Memory B cell (primary cell): ENCODE results near the gene F11R.
"Not testable (repeated sequence)": the region's sequence is repeated elsewhere in the genome, so short reads cannot be mapped to it uniquely, and the experiment has no call there.

Experiments
- ATAC-seq: fragments of 150-1000 bp; cut with Tn5 transposase; 2 replicates; pipeline ENCODE4 v1.10.0; 2021; ENCODE audit warnings: low read depth, mild to moderate bottlenecking, moderate library complexity
- DNase-seq, 2 donors: peaks; one replicate each; pipeline ENCODE4 v3.0.0; 2022; ENCODE audit warnings: low spot score in 2 of 2
- H3K27ac Mint-ChIP-seq: one replicate; pipeline ENCODE4 v1.8.0; 2022; ENCODE audit warnings: mild to moderate bottlenecking, moderate library complexity, mixed read lengths
- H3K27me3 Mint-ChIP-seq: one replicate; pipeline ENCODE4 v1.8.0; 2022; ENCODE audit warnings: mixed read lengths
- H3K36me3 Mint-ChIP-seq: one replicate; pipeline ENCODE4 v1.8.0; 2022; ENCODE audit warnings: mild to moderate bottlenecking, mixed read lengths
- H3K4me1 Mint-ChIP-seq: one replicate; pipeline ENCODE4 v1.8.0; 2022; ENCODE audit warnings: mixed read lengths
- H3K4me3 Mint-ChIP-seq: one replicate; pipeline ENCODE4 v1.8.0; 2022; ENCODE audit warnings: mild to moderate bottlenecking, moderate library complexity, mixed read lengths
- H3K9me3 Mint-ChIP-seq: one replicate; pipeline ENCODE4 v1.8.0; 2022; ENCODE audit warnings: mixed read lengths

The F11R gene

GRCh38 chr1:160992036-160992435, 28.9 kb downstream of the F11R start:
- not testable (repeated sequence) for H3K27me3 Mint-ChIP-seq, H3K4me3 Mint-ChIP-seq, DNase-seq, H3K9me3 Mint-ChIP-seq, H3K36me3 Mint-ChIP-seq, ATAC-seq, H3K4me1 Mint-ChIP-seq, H3K27ac Mint-ChIP-seq

GRCh38 chr1:160987359-160988050, 33.4 kb downstream of the F11R start:
- DNase-seq = no peak
- Mint-ChIP-seq H3K9me3 (no peaks in the 10 kb centered on the region), H3K4me3 (no peak overlapping the region), H3K27ac (no peak overlapping the region), H3K4me1 (peaks cover 3% of the 10 kb centered on the region), H3K27me3 (peaks cover 2% of the 10 kb centered on the region), H3K36me3 (no peaks in the 10 kb centered on the region)
- ATAC-seq = no peak

DNA sequence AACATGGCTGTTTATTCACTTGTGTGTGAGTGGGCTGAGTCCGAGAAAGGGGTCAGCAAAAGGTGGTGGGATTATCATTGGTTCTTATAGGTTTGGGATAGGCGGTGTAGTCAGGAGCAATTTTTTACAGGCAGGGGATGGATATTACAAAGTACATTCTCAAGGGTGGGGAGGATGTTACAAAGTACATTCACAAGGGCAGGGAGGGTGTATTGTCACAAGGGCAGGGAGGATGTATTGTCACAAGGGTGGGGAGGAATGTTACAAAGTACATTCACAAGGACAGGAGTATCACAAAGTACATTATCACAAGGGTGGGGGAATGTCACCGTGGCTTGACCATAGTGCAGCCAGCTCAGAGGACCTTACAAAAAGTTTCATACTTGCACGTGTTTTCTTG, 35.2 kb downstream of the F11R start:
- H3K27ac Mint-ChIP-seq = no peak overlapping the region
- H3K27me3 Mint-ChIP-seq = peaks cover 10% of the 10 kb centered on the region
- DNase-seq = no peak
- peaks cover 1% of the 10 kb centered on the region for H3K36me3 Mint-ChIP-seq
- ATAC-seq = no peak
- H3K9me3 Mint-ChIP-seq = no peaks in the 10 kb centered on the region
- peaks cover 11% of the 10 kb centered on the region for H3K4me1 Mint-ChIP-seq
- no peak overlapping the region for H3K4me3 Mint-ChIP-seq

DNA sequence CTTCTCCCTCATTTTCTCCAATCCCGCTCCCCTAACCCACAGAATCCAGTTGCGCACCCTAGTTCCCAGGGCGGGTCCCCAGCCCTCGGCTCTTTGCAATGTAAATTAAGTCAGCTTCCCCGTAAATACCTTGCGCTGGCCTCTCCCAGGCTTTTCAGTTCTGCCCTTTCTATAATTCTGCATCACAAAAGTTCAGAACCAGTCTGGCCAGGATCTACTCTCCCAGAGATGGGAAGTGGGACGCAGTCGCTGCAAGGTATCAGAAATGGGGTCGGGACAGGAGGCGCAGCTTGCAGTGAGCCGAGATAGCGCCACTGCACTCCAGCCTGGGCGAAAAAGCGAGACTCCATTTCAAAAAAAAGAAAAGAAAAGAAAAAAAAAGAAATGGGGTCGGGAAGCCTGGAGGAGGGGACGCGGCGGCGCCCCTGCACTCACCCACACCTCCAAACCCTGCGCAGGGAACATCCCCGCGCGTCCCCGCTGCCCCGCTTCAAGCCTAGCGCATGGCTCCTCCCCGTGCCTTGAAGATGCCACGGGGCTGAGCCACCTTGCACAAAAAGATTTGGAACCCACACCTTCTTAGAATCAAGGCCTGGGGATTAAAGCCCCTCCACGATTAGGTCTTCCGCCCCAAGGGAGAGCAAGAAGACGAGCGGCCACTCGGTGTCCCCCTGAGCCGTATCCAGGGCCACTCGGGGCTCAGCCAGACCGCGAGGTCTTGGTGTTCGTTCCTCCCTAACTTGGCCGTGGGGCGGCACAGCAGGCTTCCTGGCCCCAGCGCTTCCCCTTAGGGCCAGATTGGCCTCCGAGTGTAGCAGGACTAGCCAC, 39.2 kb downstream of the F11R start:
- ATAC-seq (peak; percentile 58), DNase-seq (peak in 1 of 2 donors; percentile 11)
- H3K9me3 Mint-ChIP-seq = no peaks in the 10 kb centered on the region
- peaks cover 11% of the 10 kb centered on the region for H3K27me3 Mint-ChIP-seq
- no peak overlapping the region for H3K27ac Mint-ChIP-seq
- peaks cover 1% of the 10 kb centered on the region for H3K36me3 Mint-ChIP-seq
- H3K4me1 Mint-ChIP-seq = peaks cover 8% of the 10 kb centered on the region
- peak overlapping the region; percentile 71 for H3K4me3 Mint-ChIP-seq

GRCh38 chr1:160979286-160979685, 41.7 kb downstream of the F11R start:
- H3K27me3 Mint-ChIP-seq = peaks cover 14% of the 10 kb centered on the region

DNA sequence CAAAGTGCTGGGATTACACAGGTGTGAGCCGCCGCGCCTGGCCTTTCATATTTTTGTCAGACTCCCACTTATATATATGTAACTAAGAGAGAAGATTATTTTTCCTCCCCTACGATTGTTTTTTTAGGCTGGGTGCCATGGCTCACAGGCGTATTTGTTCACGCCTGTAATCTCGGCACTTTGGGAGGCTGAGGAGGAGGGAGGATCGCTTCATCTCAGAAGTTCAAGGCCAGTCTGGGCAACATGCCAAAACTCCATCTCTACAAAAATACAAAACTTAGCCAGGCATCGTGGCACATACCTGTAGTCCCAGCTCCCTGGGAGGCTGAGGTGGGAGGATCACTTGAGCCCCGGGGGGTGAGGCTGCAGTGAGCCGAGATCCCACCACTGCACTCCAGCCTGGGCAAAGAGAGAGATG, 42.4 kb downstream of the F11R start:
- ATAC-seq (no peak), DNase-seq (no peak)
- peaks cover 8% of the 10 kb centered on the region for H3K4me1 Mint-ChIP-seq
- peaks cover 16% of the 10 kb centered on the region for H3K27me3 Mint-ChIP-seq
- peaks cover 1% of the 10 kb centered on the region for H3K36me3 Mint-ChIP-seq
- H3K27ac Mint-ChIP-seq = no peak overlapping the region
- H3K9me3 Mint-ChIP-seq = no peaks in the 10 kb centered on the region
- H3K4me3 Mint-ChIP-seq = no peak overlapping the region

More at GRCh38 chr1:160979286-160979685, 41.7 kb downstream of the F11R start:
- DNase-seq = no peak
- H3K4me3 Mint-ChIP-seq = no peak overlapping the region
- peaks cover 1% of the 10 kb centered on the region for H3K36me3 Mint-ChIP-seq
- ATAC-seq = no peak
- no peak overlapping the region for H3K27ac Mint-ChIP-seq
- peaks cover 8% of the 10 kb centered on the region for H3K4me1 Mint-ChIP-seq
- H3K9me3 Mint-ChIP-seq = no peaks in the 10 kb centered on the region

DNA sequence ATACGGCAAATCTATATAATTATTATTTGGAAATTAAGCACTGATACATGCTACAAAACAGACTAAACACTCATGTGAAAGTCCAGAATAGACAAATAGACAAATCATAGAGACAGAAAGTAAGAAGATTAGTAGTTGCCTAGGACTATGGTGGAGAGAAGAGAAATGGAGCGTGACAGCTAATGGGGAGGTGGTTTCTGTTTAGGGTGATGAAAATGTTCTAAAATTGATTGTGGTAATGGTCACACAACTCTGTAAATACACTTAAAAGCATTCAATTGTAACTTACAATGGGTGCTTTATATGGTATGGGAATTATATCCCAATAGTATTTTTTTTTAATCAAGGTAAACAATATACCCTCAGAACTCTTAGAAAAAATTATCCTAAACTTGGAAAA, 45.9 kb downstream of the F11R start:
- no peak for ATAC-seq
- no peak overlapping the region for H3K27ac Mint-ChIP-seq
- H3K4me1 Mint-ChIP-seq = no peaks in the 10 kb centered on the region

GRCh38 chr1:160973491-160973890, 47.5 kb downstream of the F11R start:
- Mint-ChIP-seq H3K4me1 (no peaks in the 10 kb centered on the region), H3K9me3 (no peaks in the 10 kb centered on the region), H3K36me3 (no peaks in the 10 kb centered on the region), H3K27me3 (peaks cover 5% of the 10 kb centered on the region), H3K4me3 (no peak overlapping the region), H3K27ac (no peak overlapping the region)
- ATAC-seq (no peak), DNase-seq (no peak)

More for the DNA sequence above, 45.9 kb downstream of the F11R start:
- H3K27me3 Mint-ChIP-seq = peaks cover 5% of the 10 kb centered on the region
- no peaks in the 10 kb centered on the region for H3K9me3 Mint-ChIP-seq
- no peak for DNase-seq
- H3K36me3 Mint-ChIP-seq = no peaks in the 10 kb centered on the region
- H3K4me3 Mint-ChIP-seq = no peak overlapping the region

GRCh38 chr1:160972939-160973338, 48.0 kb downstream of the F11R start:
- DNase-seq (no peak), ATAC-seq (no peak)
- Mint-ChIP-seq H3K36me3 (no peaks in the 10 kb centered on the region), H3K27me3 (peaks cover 5% of the 10 kb centered on the region), H3K9me3 (no peaks in the 10 kb centered on the region), H3K27ac (no peak overlapping the region), H3K4me1 (no peaks in the 10 kb centered on the region), H3K4me3 (no peak overlapping the region)

DNA sequence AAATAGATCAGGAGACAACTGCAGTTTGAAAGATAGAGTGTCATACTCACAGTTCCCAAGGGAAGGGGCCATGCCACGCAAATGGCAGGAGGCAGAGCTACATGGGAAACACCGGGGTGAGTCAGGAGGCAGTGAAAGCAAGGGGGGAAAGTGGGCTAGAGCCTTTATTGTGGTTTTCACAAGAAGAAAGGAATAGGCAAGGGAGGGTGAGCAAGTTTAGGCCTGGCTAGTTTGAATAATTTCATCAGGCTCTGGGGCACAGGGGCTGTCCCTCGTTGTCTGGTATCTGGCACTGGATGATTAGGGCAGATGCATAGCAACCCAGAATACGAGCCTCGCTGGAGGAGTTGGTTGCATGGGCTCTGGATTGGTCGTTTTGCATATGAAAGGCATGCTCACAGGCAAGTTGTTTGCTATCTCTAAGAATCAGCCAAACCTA, 49.3 kb downstream of the F11R start:
- H3K27me3 Mint-ChIP-seq = peaks cover 5% of the 10 kb centered on the region
- H3K27ac Mint-ChIP-seq = no peak overlapping the region
- H3K9me3 Mint-ChIP-seq = no peaks in the 10 kb centered on the region
- H3K36me3 Mint-ChIP-seq = no peaks in the 10 kb centered on the region
- DNase-seq (no peak), ATAC-seq (no peak)
- H3K4me3 Mint-ChIP-seq = no peak overlapping the region
- H3K4me1 Mint-ChIP-seq = no peaks in the 10 kb centered on the region

- DNase-seq = no peak
- H3K4me3 Mint-ChIP-seq = no peak overlapping the region
- H3K27ac Mint-ChIP-seq = no peak overlapping the region
- H3K36me3 Mint-ChIP-seq = no peaks in the 10 kb centered on the region
- no peaks in the 10 kb centered on the region for H3K27me3 Mint-ChIP-seq
- no peak for ATAC-seq
- H3K4me1 Mint-ChIP-seq = no peaks in the 10 kb centered on the region
- H3K9me3 Mint-ChIP-seq = no peaks in the 10 kb centered on the region
Measured at GRCh38 chr1:160963521-160963920, 57.4 kb downstream of the F11R start.

DNA sequence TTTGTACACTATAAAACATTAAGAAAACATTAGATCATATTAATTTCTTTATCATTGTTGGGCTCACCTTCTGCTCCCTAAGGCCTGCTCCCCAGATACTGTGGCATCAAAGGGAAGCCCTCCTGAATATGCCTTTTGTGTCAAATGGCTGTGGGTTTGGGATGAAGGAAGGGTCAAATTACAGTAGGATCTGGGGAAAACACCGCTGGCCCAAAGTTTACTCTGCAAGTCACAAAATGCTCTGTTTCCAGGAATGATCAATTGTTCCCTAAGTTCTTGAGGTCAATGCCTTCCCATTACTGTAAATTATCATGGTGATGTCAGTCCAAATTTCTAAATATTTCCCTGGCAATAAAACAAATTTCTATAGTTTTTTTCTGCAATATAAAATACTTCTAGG, 59.5 kb downstream of the F11R start:
- H3K4me3 Mint-ChIP-seq = no peak overlapping the region
- no peaks in the 10 kb centered on the region for H3K27me3 Mint-ChIP-seq
- H3K9me3 Mint-ChIP-seq = no peaks in the 10 kb centered on the region
- H3K27ac Mint-ChIP-seq = no peak overlapping the region
- no peaks in the 10 kb centered on the region for H3K4me1 Mint-ChIP-seq
- DNase-seq (no peak), ATAC-seq (no peak)
- H3K36me3 Mint-ChIP-seq = no peaks in the 10 kb centered on the region

DNA sequence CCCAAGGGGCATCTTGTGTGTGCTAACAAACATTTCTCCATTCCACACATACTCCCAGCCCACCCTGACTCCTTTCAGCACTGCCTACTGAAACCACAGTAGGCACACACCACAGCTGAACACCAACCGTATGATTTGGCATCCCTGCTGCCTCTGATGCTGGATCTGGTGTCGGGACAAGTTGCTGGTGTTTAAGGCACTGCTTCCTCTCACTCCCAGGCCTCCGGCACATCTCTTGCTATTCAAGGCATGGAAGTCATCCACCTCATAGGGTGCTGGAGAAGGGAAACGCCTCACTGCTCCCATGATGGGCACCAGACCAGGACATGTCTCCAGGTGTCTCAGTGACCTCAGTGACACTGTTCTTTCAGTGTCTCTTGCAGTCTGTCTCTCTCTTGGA, 64.0 kb downstream of the F11R start:
- no peaks in the 10 kb centered on the region for H3K27me3 Mint-ChIP-seq
- no peaks in the 10 kb centered on the region for H3K9me3 Mint-ChIP-seq
- H3K4me1 Mint-ChIP-seq = peaks cover 2% of the 10 kb centered on the region
- no peak overlapping the region for H3K27ac Mint-ChIP-seq
- no peaks in the 10 kb centered on the region for H3K36me3 Mint-ChIP-seq
- no peak for DNase-seq
- no peak overlapping the region for H3K4me3 Mint-ChIP-seq
- no peak for ATAC-seq

DNA sequence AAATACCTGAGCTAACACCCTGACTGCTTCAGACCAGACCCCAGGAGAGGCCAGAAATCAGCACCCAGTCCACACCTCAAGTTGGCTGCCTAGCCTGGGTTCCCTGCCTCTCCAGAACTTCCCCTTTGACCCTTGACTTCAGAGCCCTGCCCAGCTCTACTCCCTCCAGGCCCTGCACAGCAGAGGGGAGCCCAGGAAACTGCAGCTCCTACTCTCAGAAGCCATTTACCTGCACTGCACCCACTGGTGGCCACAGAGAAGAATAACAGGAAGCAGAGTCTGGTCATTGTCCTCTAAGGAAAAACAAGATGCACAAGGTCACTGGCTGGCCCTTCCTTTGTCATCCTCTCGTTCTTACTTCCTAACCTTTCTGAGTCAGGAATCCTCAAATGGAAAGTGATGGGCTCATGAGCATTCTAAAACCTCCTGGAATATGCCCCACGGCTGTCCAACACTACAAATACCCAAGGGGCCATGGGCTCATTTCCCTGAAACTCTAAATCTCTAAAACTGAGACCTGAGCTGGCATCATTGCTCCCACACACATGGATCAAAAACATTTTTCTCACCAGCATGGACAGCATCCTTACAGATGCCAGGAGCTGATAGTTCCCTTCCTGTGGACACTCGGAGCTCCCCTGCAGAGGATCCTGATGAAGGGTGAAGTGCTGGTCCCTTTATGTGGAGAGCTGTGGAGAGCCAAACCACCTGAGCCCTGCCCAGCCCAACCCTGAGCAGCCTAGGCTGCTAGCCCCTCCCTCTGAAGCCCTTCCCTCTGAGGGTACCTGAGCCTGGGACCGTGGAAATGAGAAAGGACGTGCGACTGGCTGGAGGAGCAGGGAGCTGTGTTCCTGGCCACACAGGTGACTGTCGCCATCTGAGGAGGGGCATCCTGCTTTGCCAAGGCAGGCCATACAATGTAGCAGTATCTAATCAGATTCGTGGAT, 66.5 kb downstream of the F11R start, which contains the start of gene ITLN2:
Gene ITLN2, minus strand, starts transcription at position 652 of the 947 bp plus-strand sequence. Its CDS starts 68 bp downstream, at position 584.
- no peak within 1 kb of the TSS for H3K27ac Mint-ChIP-seq
- H3K27me3 Mint-ChIP-seq = no peaks in the 10 kb centered on the region
- H3K4me3 Mint-ChIP-seq = no peak within 1 kb of the TSS
- no peaks in the 10 kb centered on the region for H3K36me3 Mint-ChIP-seq
- peak; percentile 31 to 50 for DNase-seq
- ATAC-seq = peak; percentile 61
- no peaks in the 10 kb centered on the region for H3K9me3 Mint-ChIP-seq
- peaks cover 8% of the 10 kb centered on the region for H3K4me1 Mint-ChIP-seq
